NCI-H345 (cell line): ENCODE data around the gene RGL3.
"Not testable (repeated sequence)": the region's sequence is repeated elsewhere in the genome, so short reads cannot be mapped to it uniquely, and the experiment has no call there.

Source experiments
- DNase-seq: peaks from one replicate; lab custom pipeline; 2025; lab: John Stamatoyannopoulos, UW

The RGL3 gene

GRCh38 chr19:11382898-11383705, 36.0 kb downstream of the RGL3 start:
- peak; percentile 18 for DNase-seq

- peak; percentile 85 for DNase-seq
Observed at GRCh38 chr19:11380653-11381537, 38.2 kb downstream of the RGL3 start.

- no peak for DNase-seq
Observed at GRCh38 chr19:11379857-11380350, 39.2 kb downstream of the RGL3 start.

- not testable (repeated sequence) for DNase-seq
Observed at GRCh38 chr19:11379269-11379845, 39.8 kb downstream of the RGL3 start.

GRCh38 chr19:11378319-11379189, 40.6 kb downstream of the RGL3 start:
- peak; percentile 2 for DNase-seq

GRCh38 chr19:11377756-11378155, 41.4 kb downstream of the RGL3 start:
- DNase-seq: no peak

- DNase-seq: no peak
Observed at GRCh38 chr19:11377237-11377636, 41.9 kb downstream of the RGL3 start.

GRCh38 chr19:11375143-11375948, 43.8 kb downstream of the RGL3 start:
- DNase-seq: no peak

GRCh38 chr19:11374433-11375142, 44.5 kb downstream of the RGL3 start, which contains the start of gene SWSAP1:
SWSAP1 (plus strand) TSS chr19:11374666; CDS start chr19:11374681, 15 bp downstream.
- DNase-seq: peak; percentile 90

GRCh38 chr19:11373885-11374432, 45.2 kb downstream of the RGL3 start:
- no peak for DNase-seq

- DNase-seq: peak; percentile 63
Observed at GRCh38 chr19:11373166-11373884, 45.8 kb downstream of the RGL3 start.

- DNase-seq: no peak
Observed at GRCh38 chr19:11370744-11371143, 48.4 kb downstream of the RGL3 start.

- no peak for DNase-seq
Observed at GRCh38 chr19:11367528-11367927, 51.6 kb downstream of the RGL3 start.

GRCh38 chr19:11365557-11366117, 53.5 kb downstream of the RGL3 start:
- no peak for DNase-seq

GRCh38 chr19:11364935-11365334, 54.2 kb downstream of the RGL3 start:
- no peak for DNase-seq

GRCh38 chr19:11364296-11364904, 54.7 kb downstream of the RGL3 start:
- DNase-seq: no peak

GRCh38 chr19:11363881-11364280, 55.2 kb downstream of the RGL3 start:
- DNase-seq: no peak
